ENCODE data around the gene KCNH2.

DNA sequence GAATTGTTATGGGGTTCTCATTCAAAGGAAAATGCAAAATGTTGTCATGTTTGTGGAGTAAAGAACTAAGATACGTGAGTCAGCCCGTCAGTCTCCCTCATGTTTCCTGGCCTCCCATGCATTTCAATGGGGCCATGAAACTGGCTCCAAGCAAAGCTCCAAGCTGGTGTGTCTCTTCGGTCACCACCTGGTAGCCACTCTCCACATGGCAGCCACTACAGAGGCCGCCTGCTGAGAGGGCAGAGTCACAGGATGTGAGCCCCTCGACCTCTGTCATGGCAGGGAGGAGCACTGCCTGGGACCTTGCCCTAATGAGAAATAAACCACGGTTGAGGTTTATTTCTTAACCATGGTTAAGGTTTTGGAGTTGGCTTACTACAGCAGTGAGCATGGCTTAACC lies 63.2 kb downstream of the KCNH2 start:
- TF ChIP-seq ZNF384 (IDR thresholded peaks at IDR 0.05) (no peak), CTBP1 (IDR thresholded peaks at IDR 0.05; ENCODE audit: borderline replicate concordance) (no peak)

Data from HEK293T (cell line).